ENCODE results near the gene GLT6D1.
A peak's percentile ranks its signal among the peaks of the same experiment; 100 is the strongest.
"Not testable (repeated sequence)": the region's sequence is repeated elsewhere in the genome, so short reads cannot be mapped to it uniquely, and the experiment has no call there.

GLT6D1 gene, protein sequence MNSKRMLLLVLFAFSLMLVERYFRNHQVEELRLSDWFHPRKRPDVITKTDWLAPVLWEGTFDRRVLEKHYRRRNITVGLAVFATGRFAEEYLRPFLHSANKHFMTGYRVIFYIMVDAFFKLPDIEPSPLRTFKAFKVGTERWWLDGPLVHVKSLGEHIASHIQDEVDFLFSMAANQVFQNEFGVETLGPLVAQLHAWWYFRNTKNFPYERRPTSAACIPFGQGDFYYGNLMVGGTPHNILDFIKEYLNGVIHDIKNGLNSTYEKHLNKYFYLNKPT

DNA sequence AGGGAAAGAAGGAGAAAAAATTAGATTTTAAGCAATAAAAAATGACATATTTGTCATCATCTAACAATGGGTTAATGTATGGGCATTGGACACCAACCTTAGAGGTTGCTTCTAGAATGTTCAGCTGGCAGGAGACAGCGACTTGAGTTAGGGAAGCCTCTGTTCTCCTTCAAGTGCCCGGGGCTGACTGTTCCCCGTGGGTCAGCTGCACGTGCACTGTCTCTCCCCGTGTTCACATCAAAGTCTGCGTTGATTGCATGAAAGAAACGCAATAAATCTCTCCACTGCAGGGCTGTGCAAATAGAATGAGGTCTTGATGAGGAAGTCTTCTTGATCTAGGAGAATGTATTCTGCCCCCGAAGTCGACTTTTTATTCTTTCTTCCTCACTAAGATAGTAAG lies at the start of gene GLT6D1:
TSS of gene GLT6D1 (minus strand) at position 345 of the 400 bp plus-strand sequence. CDS start 353 bp downstream, outside the sequence.
- DNase-seq = no peak

DNA sequence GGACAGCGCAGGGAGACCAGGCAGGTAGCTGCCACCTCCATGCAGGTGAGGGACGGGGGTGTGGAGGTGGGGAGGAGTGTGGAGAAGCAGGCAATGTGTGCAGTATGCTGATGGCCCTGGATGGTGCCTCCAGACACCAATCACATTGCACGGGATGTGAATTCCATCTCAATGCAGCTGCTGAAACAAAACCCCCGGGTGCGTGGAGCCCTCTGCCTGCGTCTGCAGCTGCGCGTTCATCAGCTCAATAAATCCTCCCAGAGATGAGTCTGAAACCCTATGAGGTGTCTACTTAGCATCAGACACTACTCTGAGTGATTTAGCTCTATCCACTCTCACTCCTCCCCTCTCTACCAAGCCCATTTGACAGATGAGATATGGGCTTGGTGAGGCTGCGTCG lies 49.7 kb upstream of the GLT6D1 start:
- DNase-seq = no peak

GRCh38 chr9:135687216-135687615 lies 47.9 kb upstream of the GLT6D1 start:
- DNase-seq = no peak

GRCh38 chr9:135684691-135685090 lies 45.4 kb upstream of the GLT6D1 start:
- DNase-seq = no peak

DNA sequence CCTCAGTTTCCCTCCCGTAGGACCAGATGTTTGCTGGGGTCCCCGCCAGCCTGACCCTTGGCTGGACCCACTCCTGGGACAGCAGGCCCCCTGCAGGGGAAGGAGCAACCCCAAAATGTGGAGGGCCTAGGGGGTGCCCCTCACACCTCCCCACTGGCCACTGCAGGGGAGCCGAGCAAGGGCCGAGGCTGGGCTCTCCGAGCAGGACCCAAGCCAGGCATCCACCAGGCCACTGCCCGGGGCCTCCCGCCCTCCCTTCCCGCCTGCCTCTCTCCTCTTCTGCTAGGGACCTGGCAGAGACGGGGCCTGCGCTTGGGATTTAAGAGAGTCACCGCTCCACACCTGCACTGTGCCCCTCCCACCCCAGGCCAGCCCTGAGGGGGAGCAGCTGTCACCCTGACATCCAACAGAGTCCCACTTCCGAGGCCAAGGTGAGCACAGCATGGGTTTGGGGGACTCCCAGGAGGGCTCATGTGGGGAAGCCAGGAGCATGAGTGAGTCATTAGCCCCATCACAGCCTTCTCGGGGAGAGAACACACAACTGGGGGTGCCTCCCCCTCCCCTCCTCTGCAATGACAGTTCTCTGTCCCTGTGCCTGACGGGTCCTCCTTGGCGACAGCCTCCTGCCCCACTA lies 44.2 kb upstream of the GLT6D1 start:
- no peak for DNase-seq

DNA sequence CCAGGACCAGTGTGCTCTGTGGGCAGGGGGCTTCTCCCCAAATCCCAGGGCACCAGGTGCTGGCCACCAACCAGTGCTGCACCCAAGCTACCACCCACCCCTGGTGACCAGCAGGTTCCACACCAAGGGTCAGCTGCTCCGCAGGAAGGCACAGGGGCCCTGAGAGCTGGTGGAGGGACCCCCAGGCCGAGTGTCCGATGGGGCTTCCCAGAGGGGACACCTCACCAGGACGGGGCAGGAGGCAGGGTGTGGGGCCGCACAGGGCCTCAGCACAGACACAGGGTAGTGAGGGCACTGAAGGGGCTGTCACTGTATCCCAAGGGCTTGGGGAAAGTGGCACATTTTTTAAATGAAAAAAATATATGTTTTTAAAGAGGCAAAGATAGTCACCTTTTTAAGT lies 41.8 kb upstream of the GLT6D1 start:
- no peak for DNase-seq

- no peak for DNase-seq
These were observed 40.7 kb upstream of the GLT6D1 start for GRCh38 chr9:135680056-135680455.

GRCh38 chr9:135678236-135679017 lies 39.1 kb upstream of the GLT6D1 start:
- no peak for DNase-seq

DNA sequence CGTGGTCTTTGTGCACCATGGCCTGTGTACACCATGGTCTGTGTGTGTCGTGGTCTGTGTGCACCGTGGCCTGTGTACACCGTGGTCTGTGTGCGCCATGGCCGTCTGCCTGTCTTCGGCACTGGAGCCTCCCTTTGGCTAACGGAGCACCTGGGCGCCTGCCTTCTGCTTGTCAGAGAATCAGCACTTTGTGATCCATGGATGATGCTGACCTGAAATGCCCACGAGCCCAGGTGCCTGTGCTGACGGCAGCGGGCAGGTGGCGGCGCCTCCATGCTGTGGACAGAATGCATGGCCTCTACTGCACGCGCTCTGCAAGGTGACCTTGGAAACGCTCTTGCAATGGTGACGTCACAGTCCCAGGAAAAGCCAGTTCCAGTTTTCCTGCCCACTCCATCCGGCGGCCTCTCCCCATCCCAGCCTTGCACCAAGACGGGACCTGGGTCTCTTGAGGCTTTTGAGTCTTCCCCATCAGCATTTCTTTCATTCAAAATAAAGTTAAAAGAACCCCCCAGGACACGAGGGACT lies 38.4 kb upstream of the GLT6D1 start:
- DNase-seq = no peak

DNA sequence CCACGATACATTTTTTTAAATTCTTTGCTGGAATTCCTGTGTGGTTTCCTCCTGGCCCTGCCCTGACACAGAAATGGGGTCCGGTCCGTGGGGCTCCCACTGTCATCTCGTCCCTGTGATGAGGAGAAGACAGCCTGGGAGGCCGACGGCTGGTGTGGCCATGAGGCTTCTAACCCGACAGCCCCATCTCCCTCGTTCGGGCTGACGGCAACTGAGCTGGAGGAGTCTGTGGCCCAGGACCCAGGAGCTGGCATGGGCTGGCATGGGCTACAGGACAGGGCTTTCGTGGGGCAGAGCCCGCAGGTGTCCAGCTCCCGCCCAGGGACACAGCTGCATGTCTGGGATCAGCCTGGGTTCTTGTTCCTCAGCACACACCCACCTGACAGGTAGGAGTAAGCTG lies 37.6 kb upstream of the GLT6D1 start:
- DNase-seq = no peak

- no peak for DNase-seq
These were observed 35.6 kb upstream of the GLT6D1 start for GRCh38 chr9:135674977-135675376.

DNA sequence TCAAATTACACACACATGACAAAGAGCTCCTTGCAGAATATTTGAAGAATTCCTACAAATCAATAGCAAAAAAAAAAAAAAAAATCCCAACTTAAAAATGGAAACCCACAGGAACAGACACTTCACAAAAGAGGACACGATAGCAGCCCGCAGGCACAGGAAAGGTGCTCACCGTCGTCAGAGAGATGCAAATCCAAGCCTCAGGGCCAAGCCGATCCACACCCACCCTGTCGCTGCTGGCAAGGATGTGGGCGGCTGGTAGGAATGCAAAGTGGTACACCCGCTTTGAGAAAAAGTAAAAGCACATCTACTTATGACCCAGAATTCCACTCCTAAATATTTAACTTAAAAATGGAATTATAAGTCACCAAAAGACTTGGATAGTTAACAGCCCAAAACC lies 34.6 kb upstream of the GLT6D1 start:
- no peak for DNase-seq

DNA sequence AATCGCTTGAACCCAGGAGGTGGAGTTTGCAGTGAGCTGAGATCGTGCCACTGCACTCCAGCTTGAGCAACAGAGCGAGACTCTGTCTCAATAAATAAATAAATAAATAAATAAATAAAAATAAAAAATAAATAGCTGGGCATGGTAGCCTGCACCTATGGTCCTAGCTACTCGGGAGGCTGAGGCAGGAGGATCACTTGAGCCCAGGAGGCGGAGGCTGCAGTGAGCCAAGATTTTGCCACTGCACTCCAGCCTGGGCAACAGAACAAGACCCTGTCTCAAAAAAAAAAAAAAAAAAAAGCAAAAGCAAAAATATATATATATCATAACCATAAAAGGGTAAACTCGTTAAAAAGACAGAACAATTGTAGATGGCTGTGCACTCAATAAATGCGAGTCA lies 33.4 kb upstream of the GLT6D1 start:
- DNase-seq = not testable (repeated sequence)

DNA sequence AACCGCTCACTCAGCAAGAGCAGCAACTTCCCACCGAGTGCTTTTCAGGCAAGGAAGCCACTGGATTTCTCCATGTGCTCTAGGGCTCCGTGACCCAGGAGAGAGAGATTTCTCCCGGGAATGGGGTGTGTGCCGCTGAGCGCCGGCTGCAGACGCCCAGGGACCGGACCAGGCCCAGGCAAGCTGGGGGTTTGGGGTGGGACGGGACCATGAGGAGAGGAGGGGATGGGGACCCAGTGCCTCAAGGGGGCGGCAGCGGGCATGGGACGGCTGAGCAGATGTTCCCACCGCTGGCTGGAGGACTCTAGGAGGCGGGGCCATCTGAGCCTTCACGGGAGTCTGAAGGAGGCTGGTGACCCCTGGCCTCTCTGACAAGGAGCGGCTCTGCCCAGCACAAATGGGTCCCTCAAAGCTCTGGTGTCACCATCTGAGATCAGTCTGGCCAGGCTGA lies 32.3 kb upstream of the GLT6D1 start:
- DNase-seq = no peak

- no peak for DNase-seq
These were observed 31.6 kb upstream of the GLT6D1 start for GRCh38 chr9:135670721-135671590.

DNA sequence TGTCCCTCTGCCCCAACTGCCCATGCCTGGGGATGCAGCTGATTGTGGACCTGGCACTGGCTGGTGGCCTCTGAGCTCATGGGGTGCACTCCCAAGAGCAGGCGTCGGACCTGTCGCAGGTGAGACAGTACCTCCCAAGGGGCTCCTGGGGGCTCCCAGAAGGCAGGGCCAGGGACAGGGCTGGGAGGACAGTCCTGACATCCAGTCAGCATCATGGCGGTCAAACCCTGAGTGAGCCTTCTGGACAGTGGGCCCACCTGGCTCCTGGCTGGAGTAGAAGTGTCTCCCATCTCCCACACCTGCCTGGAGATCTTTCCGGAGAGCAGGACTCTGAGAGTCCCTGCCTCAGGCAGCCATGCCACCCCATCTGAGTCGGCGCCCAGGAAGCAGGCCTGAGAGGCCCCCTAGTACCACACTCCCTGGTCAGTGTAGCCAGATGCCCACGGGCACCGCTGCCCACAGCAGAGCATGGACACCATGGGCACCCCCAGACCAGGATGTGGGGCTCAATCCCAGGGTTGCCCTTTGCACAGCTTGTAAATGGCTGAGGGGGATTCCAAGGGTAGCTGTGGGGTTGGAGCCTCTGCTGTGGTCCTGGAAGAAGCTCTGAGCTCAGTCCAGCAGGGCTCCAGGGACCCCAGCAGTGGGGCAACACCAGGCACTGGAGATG lies 30.4 kb upstream of the GLT6D1 start:
- no peak for DNase-seq

GRCh38 chr9:135669018-135669417 lies 29.7 kb upstream of the GLT6D1 start:
- DNase-seq = not testable (repeated sequence)

DNA sequence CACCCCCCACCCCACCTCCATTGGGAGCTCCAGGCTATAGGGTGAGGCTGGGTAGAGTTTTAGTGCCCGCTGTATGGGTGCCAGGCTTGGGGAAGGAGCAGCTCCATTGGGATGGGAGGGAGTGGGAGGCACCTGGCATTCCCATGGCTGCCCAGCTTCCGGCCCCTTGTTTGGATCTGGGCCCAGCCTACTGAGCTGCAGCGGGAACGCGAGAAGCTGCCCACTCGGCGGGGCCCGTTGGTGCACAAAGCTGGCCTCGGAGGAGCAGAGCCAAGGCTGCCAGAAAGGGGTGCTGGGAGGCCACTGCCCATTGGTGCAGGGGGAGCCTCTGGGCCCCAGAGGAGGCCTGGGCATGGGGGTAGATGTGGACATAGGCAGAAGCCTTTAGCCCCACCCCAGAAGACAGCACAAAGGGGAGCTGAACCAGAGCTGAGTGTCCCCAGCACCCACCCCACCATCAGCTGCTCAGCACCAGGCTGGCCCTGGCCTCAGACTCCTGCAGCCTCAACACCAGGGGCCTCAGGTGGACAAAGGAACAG lies 28.2 kb upstream of the GLT6D1 start:
- DNase-seq = peak in 2 of 51 donors; percentile 4 to 9

DNA sequence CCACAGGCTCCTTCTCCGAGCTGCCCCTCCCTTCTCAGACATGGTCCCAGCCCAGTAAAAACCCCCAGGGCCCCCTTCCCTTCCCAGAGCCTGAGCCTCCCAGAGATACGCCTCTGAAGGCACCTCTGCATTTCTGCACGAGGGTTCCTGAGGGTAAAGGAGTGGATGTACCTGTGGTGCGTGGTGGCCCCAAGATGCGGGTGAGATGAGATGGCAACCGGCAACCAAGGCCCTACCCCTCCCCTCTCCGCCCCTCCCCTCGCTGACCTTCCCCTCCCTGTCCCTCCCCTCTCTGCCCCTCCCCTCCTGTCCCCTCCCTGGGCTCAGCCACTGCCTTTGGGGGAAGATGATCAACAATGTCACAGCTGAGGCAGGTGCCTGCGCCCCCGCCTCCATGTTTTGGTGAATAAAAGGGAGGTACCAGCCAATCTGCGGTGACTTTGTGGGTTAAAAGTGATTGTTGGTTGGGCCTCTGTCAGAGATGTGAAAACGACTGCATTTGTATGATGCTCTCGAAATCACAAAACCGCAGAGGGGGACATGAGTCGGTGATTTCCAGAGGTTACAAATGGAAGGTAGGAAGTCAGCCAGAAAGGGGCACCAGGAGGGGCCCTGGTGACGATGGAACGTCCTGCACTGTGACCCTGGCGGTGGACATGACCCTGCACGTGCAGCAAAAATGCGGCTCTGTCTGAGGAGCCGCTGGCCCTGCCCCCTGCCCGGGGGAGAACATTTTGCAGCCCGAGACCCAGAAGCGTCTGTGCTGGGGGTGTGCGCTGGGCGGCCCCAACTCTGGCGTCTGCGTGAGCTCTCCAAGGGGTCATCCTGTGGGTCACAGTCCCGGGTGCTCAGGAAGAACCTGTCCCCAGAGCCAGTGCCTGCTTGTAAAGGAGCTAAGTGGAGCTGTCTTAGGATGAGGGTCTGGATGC lies 27.5 kb upstream of the GLT6D1 start:
- no peak for DNase-seq

Measured in hypothalamus (tissue), 51 donors.